T-helper 2 cell treated with Interferon-gamma antibody and Interleukin-4, amounts not matched to agents 100 ng/mL and 5 ng/mL, for 36 hours (primary cell): ENCODE measurements around the gene SMG1. TPM values are rescaled to one million over a fixed set of nuclear protein-coding genes. Genes with fewer than 3 reads are reported as not detected.
"Not testable (repeated sequence)": the region's sequence is repeated elsewhere in the genome, so short reads cannot be mapped to it uniquely, and the experiment has no call there.

ENCODE experiments used
- intact Hi-C: fragments of 100-400 bp; cut with micrococcal nuclease; formaldehyde crosslinking; loops from one replicate; pipeline ENCODE4 v1.15.1; 2023
- total RNA-seq: library from RNA; stranded (reverse); gene quantifications from 2 replicates; pipeline ENCODE4 v1.2.3, GENCODE V29; 2022

SMG1 gene
- total RNA-seq, 1 donor from 2014 or later: 143 TPM

DNA sequence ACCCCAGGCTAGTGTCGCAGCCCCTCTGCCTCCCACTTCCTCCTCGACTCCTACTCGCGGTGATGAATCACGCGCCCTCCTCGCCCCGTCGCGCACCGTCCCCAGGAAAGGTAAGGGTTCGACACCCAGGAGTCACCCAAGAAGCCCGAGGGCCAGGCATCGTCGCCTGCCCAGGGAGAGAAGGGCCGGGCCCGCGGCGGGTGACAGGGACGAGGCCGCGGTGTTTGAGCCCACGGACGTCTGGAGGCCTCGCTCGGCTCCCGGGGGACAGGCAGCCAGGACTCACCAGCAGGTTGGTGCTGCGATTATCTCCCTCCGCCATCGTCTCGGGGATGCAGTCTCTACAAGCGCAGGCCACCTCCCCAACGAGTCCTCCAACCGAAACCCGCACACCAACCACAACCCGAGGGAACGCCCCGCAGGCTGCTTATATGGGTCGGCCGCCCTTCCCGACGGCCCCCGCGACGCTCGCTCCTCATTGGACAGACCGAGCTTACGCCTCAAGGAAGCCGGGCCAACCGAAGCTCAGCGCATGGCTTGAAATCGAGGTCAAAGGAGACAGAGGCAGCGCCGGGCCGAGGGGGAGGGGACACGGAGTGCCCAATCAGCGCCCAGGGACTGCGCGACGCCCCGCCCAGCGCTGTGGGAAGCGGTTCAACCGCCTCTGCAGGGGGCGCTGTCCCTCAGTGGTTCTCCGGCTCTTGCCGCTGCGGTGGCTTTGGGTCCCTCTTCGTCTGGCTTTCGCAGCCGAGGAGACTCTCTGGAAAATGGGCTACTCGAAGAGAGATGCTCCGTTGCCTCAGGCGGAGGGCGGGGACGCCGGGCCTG lies 124.8 kb downstream of the SMG1 start, which contains the start of gene ARL6IP1:
TSS of gene ARL6IP1 (minus strand) at position 405 of the 828 bp plus-strand sequence. CDS start at position 322, 83 bp downstream.
- intact Hi-C loops: loop anchor here (1.0 to 10.0 kb wide), 6 partner anchors 11 to 266 kb away; partner anchors contain the start of genes COQ7, RPS15A and SMG1

DNA sequence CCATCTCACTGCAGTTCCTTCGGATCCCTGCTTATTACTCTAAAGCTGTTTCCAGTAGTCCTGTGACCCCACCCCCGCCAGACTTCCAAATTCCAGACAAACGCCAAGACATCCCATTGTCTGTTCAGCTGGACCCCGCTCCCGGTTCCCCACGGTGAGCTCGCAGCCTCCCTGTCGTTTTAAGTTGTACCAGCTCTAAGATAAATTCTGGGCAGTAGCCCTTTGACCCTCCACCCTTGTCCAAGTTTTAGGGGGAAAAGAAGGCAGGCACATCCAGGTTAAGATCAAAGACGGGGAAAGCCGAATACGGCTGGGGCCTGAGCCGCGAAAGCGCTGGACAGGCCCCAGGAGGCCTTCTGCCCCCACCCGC lies 125.4 kb downstream of the SMG1 start:
- intact Hi-C loops: loop anchor here (1.0 to 10.0 kb wide), 6 partner anchors 10 to 267 kb away; partner anchors contain the start of genes COQ7, RPS15A and SMG1

DNA sequence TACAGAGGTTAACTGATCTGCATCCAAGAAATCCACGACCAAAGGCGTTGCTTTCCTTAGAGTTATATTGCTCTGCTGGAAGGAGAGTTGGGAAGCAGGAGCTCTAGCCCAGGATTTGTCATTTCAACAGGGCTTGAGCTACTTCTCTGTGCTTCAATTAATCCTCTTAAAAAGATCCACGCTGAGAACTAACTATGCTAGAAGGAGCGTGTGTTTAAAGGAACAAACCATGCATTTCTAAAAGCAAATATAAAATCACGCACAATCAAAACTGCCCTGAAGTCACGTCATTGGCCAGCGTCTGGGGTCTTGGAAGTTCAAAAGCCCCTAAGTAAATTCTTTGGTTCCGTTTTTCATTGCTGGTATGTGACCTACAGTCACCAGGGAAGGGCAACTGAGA lies 125.9 kb downstream of the SMG1 start:
- intact Hi-C loops: loop anchor here (2.0 to 10.0 kb wide), 2 partner anchors 13 to 65 kb away; no protein-coding TSS in a partner anchor

DNA sequence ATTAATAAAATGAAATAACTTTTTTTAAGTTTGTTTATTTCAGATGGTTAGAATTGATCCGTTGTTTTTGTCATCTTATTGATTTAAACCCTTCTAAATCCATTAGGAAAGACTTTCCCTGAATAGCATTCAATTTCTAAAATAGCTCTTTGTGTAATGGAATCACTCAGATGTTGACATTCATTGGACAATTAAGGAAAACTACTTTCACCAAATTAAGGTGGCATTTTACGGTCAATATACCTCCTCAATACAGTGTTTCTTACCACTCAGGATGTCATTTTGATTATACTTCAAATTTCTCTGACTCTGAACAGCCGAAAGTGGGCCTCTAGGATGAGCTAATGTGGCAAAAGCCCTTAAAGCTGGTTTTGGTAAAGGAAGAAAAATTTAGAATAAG lies 126.7 kb downstream of the SMG1 start:
- intact Hi-C loops: no loop called here

DNA sequence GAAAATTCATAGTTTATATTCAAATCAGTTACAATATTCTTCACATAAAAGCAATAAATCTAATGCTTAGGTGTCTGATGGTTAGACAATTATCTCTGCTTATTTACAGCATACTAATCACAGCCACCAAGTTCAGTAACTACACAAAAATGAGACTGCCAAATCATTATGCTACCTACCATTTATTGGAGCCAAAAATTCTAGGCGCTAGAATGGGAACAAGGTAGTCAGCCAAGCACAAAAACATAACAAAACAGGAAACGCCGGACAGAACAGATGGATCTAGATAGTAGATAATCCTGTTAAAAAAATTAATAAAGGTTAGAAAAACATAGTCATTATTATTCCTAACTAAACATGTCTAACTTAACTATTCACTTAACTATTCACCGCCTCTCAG lies 128.5 kb downstream of the SMG1 start:
- intact Hi-C loops: no loop called here

DNA sequence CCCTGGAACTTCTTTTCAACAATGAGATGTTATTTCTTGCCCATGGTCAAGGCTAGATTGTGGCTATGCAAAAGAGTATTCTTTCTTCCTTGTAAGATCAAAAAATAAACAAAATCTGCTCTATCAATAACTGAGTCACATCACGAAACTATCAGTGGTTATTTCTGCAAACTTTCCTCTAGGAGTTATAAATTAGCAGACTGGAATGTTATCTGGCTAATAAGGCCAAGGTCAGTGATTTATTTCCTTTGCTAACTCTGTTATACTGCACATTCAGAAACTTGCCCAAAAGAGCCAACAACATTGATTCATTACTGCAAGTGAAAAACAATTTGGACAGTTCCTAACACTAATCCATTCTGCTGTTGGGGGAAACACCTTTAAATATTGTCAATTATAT lies 129.8 kb downstream of the SMG1 start:
- intact Hi-C loops: no loop called here

DNA sequence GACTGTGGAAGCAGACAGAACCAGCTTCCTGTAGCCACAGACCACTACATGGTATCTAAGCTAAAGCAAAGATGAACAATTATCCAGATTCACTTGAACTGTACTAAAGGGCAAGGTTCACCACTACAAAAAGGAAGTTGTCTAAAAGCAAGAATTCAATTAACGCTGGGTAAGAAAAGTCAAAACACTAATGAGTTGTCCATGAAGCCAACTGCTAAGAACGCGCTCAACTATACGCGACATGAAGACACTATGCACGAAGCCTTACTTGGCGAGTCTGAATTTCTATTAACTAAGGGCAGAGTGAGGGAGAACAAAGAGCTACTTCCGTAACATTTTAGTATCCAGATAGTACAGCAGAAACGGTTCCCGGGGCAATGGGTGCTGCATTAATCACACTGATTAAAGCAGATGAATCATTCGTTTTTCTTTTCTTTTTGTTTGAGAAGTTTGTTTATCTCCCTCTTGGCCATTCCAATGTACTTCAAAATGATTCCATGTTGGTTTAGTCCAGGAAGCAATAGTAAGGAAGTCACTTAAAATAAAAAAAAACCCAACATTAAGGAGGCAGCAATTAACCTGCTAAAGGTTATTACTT lies 133.3 kb downstream of the SMG1 start:
- intact Hi-C loops: no loop called here

DNA sequence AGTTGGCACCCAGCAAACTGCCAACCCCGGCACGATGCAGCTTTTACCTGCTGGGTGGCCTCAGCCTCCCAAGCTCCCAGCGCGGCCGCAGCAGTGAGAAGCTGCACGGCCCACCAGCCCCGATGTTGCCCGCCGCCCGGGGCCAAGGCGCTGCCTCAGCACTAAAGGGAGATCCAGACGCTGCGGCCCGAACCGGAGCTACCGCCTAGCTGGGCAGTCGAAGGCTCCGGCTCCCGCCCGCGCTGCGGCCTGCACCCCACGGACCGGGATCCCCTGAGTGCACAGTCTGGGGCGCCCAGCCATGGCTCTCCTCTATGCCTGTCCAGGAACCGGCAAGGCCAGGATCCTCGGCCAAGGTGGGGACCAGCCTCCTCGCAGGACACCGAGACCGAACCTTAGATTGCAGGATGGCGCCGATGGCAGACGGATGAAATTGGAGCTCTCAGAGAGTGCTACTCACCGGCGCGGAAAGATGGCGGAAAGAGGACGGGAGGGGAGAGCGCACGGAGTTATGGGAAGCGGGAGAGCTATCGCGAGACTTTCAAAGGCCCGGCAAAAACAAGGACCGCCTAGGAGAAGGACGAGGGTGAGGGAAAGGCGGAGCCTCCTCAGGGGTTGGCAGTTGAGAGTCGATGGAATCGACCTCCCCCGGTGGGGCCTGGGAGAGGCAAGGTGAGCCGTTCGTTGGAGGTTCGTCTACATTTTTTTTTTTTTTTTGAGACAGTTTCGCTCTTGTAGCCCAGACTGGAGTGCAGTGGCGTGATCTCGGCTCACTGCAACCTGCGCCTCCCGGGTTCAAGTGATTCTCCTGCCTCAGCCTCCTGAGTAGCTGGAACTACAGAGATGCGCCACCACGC lies 136.1 kb downstream of the SMG1 start, which contains the start of gene RPS15A:
TSS of gene RPS15A (minus strand) at position 485 of the 857 bp plus-strand sequence. CDS start 1,221 bp downstream, outside the sequence.
- intact Hi-C loops: loop anchor here (1.0 kb wide), 1 partner anchor 11 kb away; the partner anchor contains the start of gene ARL6IP1

DNA sequence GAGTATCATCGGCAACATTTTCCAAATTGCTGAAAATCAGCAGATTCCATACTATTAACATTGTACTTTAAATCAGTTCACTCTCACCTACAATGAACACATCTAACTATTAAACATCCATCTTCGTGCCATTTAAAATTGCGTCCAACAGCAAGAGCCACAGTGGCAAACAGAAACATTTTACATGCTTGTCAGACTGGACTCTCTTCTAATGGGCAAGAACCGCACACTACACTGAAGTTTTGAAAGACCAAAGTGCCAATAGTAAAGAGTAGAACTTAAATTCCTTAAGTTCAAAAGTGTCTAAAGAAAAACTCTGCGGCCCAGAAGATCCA lies 136.7 kb downstream of the SMG1 start:
- intact Hi-C loops: no loop called here

DNA sequence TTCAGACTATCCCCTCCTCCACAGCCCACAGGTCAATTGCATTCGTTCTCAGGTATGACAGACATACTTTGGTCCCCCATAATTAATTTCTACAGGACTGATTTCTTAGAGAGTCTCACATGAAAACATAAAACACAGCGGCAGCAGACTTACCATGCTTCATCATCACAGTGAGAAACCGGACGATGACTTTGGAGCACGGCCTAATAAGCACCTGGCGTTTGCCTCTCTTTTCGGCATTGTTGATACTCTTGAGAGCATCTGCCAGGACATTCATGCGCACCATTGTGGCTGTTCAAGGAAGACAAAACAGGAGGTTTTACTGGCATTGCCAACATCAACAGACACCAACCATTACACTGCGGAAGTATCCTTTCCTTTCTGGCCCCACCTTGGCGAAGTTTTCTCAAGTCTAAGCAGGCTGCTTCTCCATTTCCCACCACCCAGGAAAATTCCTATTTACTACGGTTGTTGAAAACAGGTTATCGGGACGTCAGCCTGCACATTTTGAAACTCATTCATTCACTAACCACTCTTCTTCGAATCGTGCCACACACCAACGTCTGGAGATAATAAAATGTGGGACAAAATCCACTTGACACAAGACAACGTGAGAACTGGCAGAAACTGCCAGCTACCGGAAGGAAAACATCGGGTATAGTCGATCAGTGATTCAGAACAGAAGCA lies 137.2 kb downstream of the SMG1 start:
- intact Hi-C loops: no loop called here

DNA sequence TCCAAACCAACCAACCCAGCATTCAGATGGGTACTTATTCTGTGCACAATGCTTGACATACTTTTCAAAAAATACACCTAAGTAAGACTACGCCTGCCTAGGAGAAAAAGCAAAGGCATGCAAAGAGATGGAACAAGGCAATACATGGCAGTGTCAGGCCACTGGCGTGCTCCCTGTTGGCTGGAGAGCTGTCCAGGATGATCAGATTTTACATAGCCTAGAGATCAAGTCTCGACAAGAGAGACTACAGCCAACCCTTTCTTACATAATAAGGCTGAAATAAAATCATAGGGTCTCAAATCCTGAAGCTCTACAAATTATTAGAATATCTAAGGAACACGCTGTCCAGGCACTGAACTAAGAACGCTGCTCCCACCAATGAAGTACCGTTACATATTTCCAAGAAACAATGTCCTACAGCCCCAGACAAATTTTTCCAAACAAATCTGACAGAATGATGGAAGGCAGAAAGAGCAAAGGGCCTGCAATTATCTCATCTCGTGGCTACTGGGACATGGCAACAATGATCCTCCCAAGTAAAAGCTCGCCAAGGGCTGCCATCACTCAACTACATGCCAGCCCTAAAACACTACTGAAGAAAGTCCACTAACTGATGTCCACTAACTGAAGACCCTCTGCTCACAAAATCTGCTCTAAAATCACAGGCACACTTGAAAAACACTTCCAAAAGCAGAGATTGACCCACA lies 141.1 kb downstream of the SMG1 start:
- intact Hi-C loops: no loop called here

DNA sequence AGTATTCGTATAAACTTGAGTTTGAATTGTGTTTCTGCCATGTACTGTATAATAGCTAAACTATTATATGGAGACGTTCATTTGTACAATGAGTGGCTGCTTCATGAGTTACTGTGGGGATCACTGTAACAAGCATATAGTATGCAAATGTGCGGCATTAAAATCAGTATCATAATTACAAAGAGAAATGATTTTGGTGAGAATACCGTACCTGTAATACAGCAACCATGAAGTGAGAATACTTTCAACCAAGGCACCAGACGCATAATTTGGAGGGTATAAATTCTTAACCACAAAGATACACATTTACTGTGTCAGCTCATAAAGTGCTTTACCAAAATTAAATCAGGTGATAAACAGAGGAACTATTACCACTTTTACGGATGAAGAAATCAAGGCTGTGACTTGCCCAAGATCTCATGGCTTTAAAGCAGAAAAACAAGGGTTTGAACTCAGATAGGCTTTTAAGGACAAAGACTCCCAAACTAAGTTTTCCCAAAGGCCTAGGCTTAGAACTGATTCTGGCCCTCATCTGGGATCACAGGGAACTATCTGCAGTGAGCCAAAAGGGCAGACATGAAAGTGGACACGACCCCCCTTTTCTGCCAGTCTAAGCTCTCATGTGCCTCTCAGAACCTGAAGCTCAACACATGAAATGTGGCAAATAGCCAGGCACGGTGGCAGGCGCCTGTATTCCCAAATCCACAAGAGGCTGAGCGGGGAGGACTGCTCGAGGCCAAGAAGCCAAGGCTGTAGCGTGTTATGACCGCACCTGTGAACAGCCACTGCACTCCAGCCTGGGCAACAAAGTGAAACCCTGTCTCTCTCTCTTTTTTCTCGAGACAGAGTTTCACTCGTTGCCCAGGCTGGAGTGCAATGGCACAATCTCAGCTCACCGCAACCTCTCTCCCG lies 142.5 kb downstream of the SMG1 start:
- intact Hi-C loops: no loop called here

DNA sequence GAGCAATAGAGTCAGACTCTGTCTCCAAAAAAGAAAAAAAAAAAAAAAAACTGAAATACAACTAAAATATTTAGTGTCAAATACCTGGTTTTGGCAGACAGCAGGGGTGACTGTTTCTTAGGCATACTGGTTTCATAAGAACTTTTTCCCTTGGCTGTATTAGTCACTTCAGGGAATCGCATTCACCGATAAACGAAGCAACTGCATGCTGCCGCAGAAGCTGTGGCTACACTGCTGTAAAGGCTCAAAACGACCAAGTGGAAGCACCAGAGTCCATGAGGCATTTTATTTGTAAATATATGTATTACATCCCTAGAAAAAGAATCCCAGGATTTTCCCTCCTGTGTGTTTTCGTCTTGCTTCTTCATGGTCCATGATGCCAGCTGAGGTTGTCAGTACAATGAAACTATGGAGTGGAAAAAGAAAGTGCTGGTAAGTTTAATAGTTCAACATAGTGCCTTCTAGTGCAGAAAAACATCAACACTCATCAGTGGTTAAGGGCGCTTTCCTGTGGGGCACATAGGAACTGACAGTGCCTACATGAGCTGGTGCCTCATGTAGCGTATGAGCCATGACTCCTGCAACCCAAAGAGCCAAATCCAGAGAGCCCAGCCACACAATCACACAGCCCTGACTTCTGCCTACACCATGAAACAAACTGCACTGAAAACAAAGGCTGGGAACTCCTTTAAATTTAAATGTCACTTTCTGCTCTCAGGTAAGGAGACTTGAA lies 143.3 kb downstream of the SMG1 start:
- intact Hi-C loops: no loop called here

DNA sequence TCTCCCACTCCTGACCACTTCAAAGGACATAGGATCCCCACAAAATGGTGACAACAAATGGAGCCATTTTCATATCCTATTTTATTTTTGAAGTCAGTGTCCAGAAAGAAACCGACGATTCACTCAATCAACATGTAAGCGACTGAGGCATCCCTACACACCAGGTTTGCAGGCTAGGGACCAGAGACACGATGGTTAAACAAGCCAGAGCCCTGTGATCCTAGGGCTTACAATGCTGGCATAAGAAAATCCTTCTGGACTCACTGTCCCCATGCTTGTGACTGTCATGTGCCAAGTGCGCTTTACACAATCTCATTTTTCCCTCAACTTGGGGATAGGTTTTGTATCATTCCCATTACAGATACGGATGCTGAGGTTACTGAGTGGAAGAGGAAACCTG lies 145.0 kb downstream of the SMG1 start:
- intact Hi-C loops: not testable (repeated sequence)

DNA sequence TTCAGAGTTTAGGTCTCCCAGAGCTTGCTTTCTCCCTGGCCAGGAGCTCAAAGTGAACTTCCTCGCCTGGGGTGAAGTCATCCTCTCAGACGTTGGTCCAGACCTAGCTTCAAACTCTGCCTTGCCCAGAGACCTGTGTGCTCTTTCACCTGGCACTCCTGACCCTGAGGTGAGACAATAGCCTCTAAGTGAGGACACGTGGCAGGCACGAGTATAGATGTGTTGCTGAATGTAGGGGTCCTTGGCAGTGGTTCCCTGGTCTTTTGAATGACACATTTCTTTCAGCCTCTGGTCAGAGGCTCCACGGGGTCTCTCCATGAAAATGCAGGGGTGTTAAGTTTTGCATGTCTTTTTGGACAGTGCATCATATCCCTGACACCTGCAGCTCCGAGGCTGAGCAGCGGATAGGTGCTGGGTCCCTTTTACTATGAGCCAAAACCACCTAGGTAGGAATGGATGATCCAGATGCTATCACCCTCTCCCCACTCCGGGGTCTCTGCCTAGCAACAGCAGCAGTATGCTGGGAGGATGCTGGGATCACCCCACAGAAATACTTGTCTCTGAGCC lies 145.7 kb downstream of the SMG1 start:
- intact Hi-C loops: not testable (repeated sequence)

DNA sequence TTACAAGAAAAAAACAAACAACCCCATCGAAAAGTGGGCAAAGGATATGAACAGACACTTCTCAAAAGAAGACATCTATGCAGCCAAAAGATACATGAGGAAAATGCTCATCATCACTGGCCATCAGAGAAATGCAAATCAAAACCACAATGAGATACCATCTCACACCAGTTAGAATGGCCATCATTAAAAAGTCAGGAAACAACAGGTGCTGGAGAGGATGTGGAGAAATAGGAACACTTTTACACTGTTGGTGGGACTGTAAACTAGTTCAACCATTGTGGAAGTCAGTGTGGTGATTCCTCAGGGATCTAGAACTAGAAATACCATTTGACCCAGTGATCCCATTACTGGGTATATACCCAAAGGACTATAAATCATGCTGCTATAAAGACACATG lies 148.5 kb downstream of the SMG1 start:
- intact Hi-C loops: not testable (repeated sequence)

DNA sequence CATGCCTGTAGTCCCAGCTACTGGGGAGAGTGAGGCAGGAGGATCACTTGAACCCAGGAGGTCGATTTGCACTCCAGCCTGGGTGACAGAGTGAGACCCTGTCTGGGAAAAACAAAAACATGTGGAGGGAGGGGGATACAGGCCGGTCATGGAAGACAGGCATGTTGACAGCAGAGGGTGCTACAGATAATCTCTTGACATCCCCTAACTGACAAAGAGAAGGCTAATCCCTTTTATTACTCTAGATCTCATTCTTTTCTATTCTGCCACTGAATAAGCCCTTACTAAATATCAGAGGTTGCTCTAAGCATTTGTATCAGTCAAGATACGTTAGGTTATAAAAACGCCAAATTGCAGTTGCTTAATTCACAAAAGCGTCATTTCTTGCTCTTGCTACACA lies 149.9 kb downstream of the SMG1 start:
- intact Hi-C loops: not testable (repeated sequence)

DNA sequence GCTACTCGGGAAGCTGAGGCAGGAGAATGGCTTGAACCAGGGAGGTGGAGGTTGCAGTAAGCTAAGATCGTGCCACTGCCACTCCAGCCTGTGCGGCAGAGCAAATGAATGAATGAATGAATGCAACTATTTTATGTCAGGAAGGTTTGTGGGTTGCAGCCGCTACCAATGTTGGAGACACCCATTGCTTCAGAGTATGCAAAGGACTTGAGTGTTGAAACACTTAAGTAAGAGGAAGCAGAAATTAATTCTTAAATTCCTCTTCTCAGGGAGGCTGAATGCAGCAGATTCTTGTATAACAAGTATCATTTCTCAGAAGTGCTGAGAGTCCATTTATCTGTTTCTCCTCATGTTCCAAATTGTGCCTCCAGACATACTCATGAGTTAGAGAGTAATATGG lies 151.6 kb downstream of the SMG1 start:
- intact Hi-C loops: not testable (repeated sequence)
